HG03159 (cell line): ENCODE measurements around the gene SLC52A1.
"Not testable (repeated sequence)": the region's sequence is repeated elsewhere in the genome, so short reads cannot be mapped to it uniquely, and the experiment has no call there.

Experiments used
- ATAC-seq: cut with Tn5 transposase; IDR thresholded peaks from one replicate; pipeline ENCODE4 v1.9.1; 2021; ENCODE audit warnings: mild to moderate bottlenecking, moderate library complexity; ENCODE audit not compliant: unreplicated experiment

Gene SLC52A1

DNA sequence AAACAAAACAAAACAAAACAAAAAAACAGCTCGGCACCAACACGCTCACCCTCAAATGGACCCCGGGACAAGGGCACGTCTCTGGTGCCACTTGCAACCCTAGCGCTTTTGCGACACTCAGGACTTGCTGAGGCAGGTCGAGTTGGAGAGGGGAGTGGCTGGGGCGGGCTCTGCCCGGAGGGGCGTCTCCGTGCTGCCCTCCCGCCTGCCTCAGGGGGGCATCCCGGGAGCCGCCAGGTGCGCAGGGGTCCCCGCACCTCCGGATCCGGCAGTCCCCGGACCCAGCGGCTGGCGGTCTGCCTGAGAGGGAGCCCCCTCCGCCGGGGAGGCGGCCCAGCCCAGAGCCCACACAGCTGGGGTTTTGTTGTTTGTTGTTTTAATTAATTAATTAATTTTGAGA, at the start of gene SLC52A1:
SLC52A1 (minus strand) TSS at position 112 of the 400 bp plus-strand sequence. CDS start 820 bp downstream, outside the sequence.
- ATAC-seq: no peak

DNA sequence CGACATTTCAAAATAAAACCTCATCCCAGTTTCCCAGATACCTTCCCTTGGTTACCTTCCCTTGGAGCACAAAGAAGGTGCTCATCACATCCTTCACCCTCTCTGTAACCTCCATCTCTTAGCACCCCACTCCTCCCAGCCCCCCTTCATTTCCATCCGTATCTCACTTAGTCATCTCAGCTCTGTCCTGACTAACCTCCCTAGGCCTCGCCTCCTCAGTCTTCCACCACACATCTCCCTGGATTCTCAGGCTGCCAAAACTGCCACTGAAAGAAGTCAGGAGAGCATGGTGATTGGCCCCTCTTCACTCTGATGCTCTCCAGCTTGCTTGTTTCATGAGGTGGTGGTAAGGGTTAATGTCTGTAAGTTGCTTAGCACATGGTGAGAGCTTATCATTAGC, 45.4 kb upstream of the SLC52A1 start:
- ATAC-seq: no peak

DNA sequence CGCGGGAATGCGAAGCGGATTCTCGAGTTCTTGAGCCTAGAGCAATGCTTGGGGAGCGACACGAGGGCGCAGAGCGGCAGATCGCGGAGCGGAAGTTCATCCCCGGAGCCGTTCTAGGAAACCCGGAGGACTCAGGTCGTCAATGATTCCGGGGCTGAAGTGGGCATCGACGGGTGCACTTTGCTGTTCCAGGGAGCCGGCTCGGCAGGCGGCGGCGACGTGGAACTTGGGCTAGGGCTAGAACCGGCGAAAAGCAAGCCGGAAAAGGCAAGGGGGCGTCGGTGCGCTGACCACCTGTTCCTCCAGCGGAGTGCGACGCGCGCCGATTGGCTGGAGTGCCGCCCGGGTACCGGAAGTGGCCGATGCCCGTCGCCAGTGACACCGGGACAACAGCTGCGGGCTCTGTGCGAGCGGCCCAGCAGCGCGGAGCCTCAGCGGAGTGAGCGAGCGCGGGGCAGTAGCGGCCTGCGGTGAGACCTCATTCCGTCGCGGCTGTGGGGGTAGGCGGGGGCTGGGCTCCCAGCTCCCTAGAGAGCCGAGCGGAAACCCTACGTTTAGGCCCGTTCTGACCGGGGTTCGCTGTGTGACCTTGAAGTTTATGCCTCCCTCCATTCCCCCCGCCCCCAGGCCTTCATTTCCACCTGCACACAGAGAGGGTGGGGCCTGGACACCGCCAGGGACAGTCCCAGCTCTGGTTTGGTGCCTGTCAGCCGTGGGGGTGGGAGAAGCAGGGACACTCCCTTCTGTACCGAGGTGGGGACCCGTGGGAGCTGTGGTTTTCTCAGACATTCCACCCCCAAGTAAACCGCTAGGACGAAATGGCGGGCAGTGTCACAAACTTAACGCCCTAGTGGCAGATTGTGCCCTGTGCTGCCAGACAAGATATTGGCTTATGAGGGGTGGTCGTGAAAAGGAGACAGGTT, 43.1 kb upstream of the SLC52A1 start, which contains the start of gene ZFP3:
ZFP3 (plus strand) TSS at position 362 of the 923 bp plus-strand sequence. CDS start 13,038 bp downstream, outside the sequence.
- ATAC-seq: peak; percentile 89

DNA sequence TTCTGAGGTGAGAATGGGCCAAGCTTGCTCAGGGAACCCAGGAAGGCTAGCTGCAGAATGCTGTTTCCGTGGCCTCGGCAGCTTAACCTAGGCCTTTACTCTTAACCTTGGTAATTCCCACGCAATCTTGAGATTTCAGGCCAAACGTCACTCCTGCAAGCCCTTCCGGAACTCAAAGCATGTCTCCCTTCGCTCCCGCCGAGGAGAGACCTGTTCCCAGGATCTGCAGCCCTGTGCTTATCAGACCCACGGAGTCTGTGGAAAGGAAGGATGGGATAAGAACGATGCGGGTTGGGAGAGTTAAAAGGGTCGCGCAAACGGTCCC, 42.5 kb upstream of the SLC52A1 start:
- ATAC-seq: no peak

DNA sequence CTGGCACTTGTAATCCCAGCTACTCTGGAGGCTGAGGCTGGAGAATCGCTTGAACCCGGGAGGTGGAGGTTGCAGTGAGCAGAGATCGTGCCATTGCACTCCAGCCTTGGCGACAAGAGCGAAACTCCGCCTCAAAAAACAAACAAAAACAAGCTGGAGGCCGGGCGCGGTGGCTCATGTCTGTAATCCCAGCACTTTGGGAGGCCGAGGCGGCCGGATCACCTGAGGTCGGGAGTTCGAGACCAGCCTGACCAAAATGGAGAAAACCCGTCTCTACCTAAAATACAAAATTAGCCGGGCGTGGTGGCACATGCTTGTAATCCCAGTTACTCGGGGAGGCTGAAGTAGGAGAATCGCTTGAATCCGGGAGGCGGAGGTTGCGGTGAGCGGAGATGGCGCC, 42.0 kb upstream of the SLC52A1 start:
- not testable (repeated sequence) for ATAC-seq

DNA sequence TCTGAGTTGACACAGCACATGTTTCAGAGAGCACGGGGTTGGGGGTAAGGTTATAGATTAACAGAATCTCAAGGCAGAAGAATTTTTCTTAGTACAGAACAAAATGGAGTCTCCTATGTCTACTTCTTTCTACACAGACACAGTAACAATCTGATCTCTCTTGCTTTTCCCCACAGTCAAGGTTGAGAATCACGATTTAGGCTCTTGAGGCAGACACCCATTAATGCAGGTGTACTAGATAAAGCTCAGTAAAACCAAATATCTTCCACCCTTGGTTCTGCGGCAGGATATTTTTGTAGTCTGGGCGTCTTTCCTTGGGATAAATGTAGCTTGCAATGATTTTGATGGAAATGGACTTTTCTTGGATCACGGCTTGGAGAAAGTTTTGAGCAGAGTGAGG, 40.2 kb upstream of the SLC52A1 start:
- not testable (repeated sequence) for ATAC-seq

DNA sequence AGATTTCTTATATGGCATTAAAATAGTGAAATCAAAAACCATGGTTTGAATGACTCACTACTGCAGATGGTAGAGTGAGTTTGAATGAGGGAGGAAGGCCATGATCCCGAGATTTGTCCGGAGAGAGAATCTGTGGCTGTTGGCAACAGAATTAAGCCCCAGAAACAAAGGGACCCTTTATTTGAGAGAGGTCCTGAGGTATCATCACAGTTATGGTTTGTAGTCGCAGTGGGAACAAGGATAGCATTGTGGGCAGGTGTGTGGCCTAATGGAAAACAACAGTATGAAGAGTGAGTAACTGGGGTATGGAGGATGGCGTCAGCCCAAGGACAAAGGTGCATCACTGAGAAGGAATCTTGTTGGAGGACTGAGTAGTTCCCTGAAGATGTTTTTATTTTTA, 34.5 kb upstream of the SLC52A1 start:
- no peak for ATAC-seq

DNA sequence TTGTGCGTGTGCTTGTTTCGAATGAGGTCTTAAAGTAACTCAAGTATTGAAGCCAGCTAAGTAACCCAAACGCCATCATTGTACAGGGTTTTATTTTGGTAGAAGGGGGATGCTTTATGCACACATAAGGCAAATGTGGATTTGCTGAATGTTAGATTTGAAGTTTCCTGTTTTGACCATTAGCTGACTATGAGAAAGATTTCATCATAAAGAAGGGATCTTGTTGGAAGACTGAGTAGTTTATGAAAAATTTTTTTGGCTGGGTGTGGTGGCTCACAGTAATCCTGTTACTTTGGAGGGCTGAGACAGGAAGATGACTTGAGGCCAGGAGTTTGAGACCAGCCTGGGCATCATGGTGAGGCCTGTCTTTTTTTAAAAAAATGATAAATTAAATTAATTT, 33.0 kb upstream of the SLC52A1 start:
- no peak for ATAC-seq

DNA sequence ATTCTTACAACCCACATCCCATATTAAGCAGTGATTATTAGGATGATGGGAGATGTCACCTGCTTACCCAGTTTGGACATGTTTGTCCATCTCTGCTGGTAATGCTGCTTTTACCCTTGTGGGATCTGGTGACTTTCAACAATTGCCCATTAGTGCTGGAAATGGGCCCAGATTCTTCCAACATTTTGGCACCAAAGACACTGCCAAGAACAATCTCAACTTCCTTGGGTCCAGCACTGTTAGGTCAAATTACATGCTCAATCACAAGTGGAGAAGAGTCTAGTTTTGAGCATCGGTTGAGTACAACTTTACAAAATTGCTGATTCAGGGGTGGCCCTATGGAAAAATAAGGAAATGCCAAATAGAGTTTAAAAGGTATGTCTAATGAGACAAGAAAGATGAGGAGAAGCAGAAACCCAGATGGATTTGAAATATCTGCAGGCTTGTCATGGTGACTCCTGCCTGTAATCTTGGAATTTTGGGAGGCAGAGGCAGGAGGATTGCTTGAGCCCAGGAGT, 30.1 kb upstream of the SLC52A1 start:
- no peak for ATAC-seq

DNA sequence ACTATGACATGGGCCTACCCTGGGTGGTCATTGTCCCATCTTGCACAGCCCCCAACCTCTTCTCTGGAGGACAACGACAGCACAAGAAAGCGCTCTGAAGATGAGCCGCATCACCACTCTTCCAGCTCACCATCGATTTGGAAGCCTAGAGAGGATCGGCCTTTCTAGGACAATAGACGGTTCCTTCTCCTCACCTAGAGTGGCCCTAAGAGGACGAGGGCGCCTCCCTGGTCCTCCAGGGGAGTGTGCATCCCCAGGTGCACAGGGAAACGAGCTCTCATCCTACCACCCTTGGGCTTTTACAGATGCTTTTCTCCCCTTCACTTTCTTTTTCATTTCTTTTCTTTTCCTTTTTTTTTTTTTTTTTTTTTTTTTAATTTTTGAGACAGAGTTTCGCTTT, 20.3 kb upstream of the SLC52A1 start:
- ATAC-seq: no peak

DNA sequence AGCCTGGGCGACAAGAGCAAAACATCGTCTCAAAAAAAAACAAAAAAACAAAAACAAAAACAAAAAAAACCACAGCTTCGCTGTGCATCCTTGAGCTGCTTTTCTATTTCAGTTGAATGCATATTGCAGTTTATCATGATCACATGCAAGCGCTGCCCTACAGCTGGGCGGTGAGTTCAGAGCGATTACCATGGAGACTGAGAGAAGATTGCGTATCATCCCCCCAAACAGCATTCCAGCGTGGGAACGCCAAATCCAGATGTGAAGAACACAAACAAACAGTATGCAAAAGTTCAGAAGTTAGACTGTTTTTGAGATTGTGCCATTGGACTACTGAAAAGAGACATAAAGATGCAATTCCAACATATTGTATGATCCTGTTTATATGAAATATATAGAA, 15.1 kb upstream of the SLC52A1 start:
- no peak for ATAC-seq

DNA sequence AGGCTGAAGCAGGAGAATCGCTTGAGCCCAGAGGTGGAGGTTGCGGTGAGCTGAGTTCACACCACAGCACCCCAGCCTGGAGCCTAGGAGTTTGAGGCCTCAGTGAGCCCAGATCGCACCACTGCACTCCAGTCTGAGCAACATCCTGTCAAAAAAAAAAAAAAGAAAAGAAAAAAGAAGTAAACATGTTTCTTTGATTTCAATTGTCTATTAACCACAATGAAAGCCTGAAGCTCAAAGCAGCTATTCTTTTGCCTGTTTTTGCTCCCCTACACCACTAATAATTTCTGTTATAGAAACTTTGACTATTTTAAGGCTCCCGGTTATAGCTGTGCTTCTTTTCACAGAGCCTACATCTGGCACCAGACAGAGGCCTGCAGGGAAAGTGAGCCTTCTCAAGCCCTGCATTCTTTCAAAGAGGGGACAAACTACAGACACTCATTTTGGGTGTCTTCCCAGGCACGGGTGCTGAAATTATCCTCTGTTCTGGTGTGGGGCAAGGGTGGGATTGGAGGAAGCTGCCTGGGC, 14.2 kb upstream of the SLC52A1 start:
- ATAC-seq: no peak

DNA sequence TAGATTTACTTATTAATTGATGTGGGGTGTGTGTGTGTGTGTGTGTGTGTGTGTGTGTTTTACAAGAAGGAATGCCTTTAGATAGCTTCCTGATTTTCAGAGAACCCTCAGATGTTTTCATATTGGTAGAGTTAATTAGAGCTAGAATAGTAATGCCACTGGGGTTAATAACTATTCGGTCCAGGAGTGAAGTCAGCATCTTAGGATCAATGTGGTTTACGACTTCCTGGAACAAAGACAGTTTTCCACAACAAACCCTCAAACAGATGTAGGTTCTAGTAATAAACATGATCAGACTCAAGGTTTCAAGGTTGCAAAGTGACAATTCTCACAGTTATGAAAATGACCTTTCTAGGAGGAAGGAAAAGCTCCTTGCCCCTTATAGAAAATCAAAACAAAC, 12.2 kb upstream of the SLC52A1 start:
- no peak for ATAC-seq

DNA sequence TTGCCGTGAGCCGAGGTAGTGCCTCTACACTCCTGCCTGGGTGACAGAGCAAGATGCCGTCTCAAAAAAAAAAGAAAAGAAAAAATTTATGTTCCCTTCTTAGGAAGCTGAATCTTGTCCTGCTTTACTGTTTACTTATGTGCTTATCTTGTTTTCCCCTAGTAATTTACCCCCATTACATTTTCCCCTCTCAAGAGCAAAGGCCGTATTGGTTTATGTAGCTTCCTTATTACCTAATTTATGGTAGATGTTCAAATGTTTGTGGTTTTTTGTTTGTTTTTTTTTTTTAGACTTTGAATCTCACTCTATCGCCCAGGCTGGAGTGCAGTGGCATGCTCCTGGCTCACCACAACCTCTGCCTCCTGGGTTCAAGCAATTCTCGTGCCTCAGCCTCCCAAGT, 10.3 kb upstream of the SLC52A1 start:
- no peak for ATAC-seq

DNA sequence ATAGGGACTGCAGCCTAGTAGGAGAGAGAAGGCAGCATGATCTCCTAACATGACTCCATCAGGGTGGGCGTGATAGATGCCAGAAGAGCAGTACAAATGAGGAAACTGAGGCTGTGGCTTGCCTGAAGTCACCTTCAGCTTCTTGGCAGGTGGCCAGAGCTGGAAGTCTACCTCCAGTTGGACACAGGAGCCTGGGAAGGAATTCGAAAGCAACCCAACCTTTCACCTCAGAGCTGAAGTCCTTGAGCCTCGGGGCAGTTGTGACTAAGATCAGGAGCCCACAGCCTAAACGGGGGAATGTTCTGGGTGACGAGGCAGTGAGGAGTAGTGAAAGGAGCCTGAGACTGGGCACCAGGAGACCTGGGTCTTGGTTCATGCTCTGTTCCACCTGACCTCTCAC, 9.4 kb upstream of the SLC52A1 start:
- no peak for ATAC-seq

DNA sequence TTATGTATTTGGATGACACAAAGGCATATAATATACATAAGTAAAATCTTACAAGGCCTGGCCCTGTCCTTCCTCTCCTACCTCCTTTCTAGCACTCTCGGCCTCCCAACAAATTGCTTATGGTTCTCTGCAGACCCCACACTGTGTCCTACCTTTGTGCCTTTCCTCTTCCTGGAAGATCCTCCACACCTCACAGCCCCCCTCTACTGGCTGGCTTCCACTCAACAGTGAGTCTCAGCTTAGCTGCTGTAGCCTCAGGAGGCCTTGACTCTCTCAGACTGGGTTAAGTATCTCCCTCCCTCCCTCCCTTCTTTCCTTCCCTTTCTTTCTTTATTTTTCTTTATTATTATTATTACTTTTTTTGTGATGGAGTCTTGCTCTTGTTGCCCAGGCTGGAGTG, 8.3 kb upstream of the SLC52A1 start:
- ATAC-seq: no peak

DNA sequence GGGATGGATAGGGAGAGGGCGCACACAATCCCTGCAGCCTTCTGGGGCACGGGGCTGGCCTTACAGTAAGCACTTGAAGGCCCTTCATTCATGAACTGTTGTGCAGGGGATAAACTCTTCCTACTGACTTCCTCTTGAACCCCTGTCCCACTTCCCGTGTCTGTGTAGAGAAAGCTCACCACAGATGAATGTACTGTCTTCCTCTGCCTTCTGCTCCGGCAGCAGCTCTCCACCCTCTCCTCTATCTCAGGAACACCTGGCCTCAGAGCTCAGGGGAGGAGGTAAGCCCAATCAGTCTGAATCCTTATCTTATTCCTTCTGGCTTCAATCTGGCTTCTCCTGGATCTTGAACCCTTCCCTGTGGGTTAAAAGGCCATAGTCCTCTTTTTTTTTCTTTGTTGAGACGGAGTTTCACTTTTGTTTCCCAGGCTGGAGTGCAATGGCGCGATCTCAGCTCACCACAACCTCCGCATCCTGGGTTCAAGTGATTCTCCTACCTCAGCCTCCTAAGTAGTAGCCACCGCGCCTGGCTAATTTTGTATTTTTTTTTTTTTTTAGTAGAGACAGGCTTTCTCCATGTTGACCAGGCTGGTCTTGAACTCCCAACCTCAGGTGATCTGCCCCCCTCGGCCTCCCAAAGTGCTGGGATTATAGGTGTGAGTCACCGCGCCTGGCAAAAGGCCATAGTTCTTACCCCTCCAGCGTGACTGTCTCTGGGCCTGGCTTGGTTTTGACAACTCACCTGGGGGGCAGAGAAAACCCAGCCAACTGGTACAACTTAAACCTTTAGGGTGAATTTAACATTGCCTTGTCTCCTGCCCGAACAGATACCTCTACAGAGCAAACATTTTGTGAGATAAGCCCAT, 7.2 kb upstream of the SLC52A1 start:
- no peak for ATAC-seq

DNA sequence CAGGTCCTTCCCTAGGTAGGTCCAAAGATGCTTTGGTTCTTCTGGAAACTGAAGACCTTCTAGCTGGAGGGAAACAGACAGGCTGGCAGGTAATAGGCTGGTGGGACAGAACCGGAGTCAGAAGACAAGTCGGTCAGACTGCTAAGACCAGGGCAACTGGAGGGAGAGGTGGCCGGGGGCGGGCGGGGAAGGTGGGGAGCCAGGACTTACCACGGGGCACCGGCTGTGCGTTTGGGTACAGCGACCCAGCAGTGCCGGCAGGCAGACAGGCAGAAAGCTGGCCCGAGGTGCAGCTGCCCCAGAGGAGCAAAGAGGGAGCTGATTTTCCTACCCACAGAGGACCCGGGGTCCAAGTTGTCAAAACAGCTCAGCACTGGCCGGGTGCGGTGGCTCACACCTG, 575 bp downstream of the SLC52A1 start:
- ATAC-seq: no peak

DNA sequence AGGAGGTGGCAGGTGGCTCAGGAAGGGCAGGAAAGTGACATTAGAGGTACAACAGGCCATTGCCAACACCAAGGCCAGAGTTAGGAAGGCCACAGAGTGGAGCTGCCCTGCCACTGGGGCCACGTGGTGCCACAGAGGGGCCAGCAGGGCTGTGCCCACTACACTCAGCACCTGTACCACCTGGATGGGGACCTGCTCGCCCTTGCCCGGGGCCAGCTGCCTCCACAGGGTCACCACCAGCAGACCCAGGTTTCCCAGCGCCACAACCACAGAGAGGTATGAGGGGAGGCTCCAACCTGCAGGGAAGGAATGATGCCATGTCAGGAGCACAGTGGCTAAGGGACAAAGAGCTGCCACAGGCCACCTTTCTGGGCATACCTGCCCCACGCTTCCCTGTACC, 1.2 kb downstream of the SLC52A1 start:
- ATAC-seq: no peak

DNA sequence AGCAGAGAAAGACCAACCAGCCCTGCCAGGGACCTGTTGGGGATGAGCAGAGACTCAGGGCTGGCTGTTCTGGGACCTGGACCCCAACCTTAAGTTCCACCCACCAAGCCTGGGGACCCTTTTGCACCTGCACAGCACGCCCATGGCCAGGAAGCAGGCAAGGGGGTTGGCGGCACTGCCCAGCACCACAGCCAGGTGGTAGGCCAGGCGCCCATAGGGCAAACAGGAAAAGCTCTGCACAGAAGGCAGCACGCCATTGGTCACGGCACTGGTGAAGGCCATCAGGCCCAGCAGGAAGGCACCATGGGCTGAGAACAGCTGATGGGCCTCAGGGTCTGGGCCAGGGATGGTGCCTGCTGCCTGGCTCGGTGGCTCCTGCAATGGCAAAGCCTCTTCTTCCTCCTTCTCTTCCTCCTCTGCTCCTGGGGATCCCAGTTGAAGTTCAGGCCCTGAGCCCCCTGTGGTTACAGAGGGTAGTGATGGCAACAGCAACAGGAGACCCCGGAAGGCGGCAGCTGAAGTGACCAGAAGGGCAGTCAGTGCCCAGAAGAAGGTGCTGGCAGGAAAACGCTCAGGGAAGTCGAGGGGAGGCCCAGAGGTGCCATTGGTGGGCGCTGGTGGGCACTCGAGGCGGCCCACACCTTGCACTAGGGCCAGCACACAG, 1.7 kb downstream of the SLC52A1 start:
- no peak for ATAC-seq

DNA sequence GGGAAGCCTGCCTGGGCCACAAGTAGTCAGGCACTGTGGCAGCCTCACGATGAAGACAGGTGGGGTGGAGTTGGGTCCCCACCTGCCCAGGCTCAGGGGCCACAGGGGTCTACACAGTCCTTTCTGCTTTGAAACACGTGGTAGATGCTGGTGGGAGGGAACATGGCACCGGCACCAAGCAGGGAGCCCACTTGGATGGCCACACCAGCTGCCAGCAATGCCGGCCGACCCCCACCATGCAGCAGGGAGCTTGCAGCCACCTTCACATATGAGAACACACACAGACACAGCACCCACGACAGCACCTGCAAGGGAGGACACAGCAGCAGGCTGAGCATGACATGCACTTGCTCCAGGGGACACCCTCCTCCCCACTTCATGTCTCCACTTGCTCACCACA, 2.4 kb downstream of the SLC52A1 start:
- no peak for ATAC-seq
